HPDE6-E6E7 (cell line): ENCODE measurements around the gene BTD.
A peak's percentile ranks its signal among the peaks of the same experiment; 100 is the strongest.
"Not testable (repeated sequence)": the region's sequence is repeated elsewhere in the genome, so short reads cannot be mapped to it uniquely, and the experiment has no call there.

Source experiments
- DNase-seq: peaks from one replicate; pipeline ENCODE4 v3.0.0; 2011; ENCODE audit warnings: missing footprints; ENCODE audit errors: extremely low spot score

The BTD gene

GRCh38 chr3:15604584-15604983 is 3.0 kb downstream of the BTD start:
- DNase-seq: not testable (repeated sequence)

GRCh38 chr3:15606434-15606891 is 4.9 kb downstream of the BTD start:
- no peak for DNase-seq

GRCh38 chr3:15610082-15610759 is 8.7 kb downstream of the BTD start:
- peak; percentile 15 for DNase-seq

- no peak for DNase-seq
These were observed 9.5 kb downstream of the BTD start for GRCh38 chr3:15611018-15611417.

- DNase-seq: no peak
These were observed 10.5 kb downstream of the BTD start for GRCh38 chr3:15612001-15612400.

- no peak for DNase-seq
These were observed 13.4 kb downstream of the BTD start for GRCh38 chr3:15614958-15615357.

GRCh38 chr3:15616053-15616452 is 14.5 kb downstream of the BTD start:
- DNase-seq: no peak

- DNase-seq: not testable (repeated sequence)
These were observed 18.3 kb downstream of the BTD start for GRCh38 chr3:15619659-15620464.

GRCh38 chr3:15623535-15624440 is 22.2 kb downstream of the BTD start:
- no peak for DNase-seq

- no peak for DNase-seq
These were observed 27.4 kb downstream of the BTD start for GRCh38 chr3:15628967-15629366.

GRCh38 chr3:15629860-15630597 is 28.5 kb downstream of the BTD start:
- peak; percentile 31 for DNase-seq

GRCh38 chr3:15630646-15631350 is 29.3 kb downstream of the BTD start:
- no peak for DNase-seq

- DNase-seq: no peak
These were observed 30.1 kb downstream of the BTD start for GRCh38 chr3:15631426-15632211.

- DNase-seq: no peak
These were observed 30.7 kb downstream of the BTD start for GRCh38 chr3:15632212-15632580.

- no peak for DNase-seq
These were observed 31.6 kb downstream of the BTD start for GRCh38 chr3:15633159-15633558.

GRCh38 chr3:15633766-15634598 is 32.4 kb downstream of the BTD start:
- DNase-seq: no peak

- DNase-seq: no peak
These were observed 33.1 kb downstream of the BTD start for GRCh38 chr3:15634671-15635070.

- no peak for DNase-seq
These were observed 33.6 kb downstream of the BTD start for GRCh38 chr3:15635121-15635661.
